ENCODE results near the gene CACNA1C.

CACNA1C gene

GRCh38 chr12:2298556-2299200, 245.9 kb downstream of the CACNA1C start:
- DNase-seq (ENCODE audit: low spot score) = no peak

- DNase-seq (ENCODE audit: low spot score) = no peak
Observed at GRCh38 chr12:2299206-2299605, 246.4 kb downstream of the CACNA1C start.

GRCh38 chr12:2300168-2300567, 247.4 kb downstream of the CACNA1C start:
- no peak for DNase-seq (ENCODE audit: low spot score)

- no peak for DNase-seq (ENCODE audit: low spot score)
Observed at GRCh38 chr12:2300886-2301285, 248.1 kb downstream of the CACNA1C start.

GRCh38 chr12:2301531-2302461, 249.0 kb downstream of the CACNA1C start:
- no peak for DNase-seq (ENCODE audit: low spot score)

- DNase-seq (ENCODE audit: low spot score) = no peak
Observed at GRCh38 chr12:2302711-2303580, 250.2 kb downstream of the CACNA1C start.

- DNase-seq (ENCODE audit: low spot score) = no peak
Observed at GRCh38 chr12:2304223-2304622, 251.4 kb downstream of the CACNA1C start.

GRCh38 chr12:2306012-2306411, 253.2 kb downstream of the CACNA1C start:
- no peak for DNase-seq (ENCODE audit: low spot score)

GRCh38 chr12:2306735-2307134, 253.9 kb downstream of the CACNA1C start:
- no peak for DNase-seq (ENCODE audit: low spot score)

GRCh38 chr12:2307550-2307949, 254.8 kb downstream of the CACNA1C start:
- no peak for DNase-seq (ENCODE audit: low spot score)

- DNase-seq (ENCODE audit: low spot score) = no peak
Observed at GRCh38 chr12:2309647-2310046, 256.9 kb downstream of the CACNA1C start.

- no peak for DNase-seq (ENCODE audit: low spot score)
Observed at GRCh38 chr12:2311020-2311778, 258.4 kb downstream of the CACNA1C start.

GRCh38 chr12:2312175-2312574, 259.4 kb downstream of the CACNA1C start:
- DNase-seq (ENCODE audit: low spot score) = no peak

GRCh38 chr12:2312770-2313169, 260.0 kb downstream of the CACNA1C start:
- no peak for DNase-seq (ENCODE audit: low spot score)

- no peak for DNase-seq (ENCODE audit: low spot score)
Observed at GRCh38 chr12:2314492-2314891, 261.7 kb downstream of the CACNA1C start.

GRCh38 chr12:2317772-2318171, 265.0 kb downstream of the CACNA1C start:
- DNase-seq (ENCODE audit: low spot score) = no peak

GRCh38 chr12:2318286-2318685, 265.5 kb downstream of the CACNA1C start:
- DNase-seq (ENCODE audit: low spot score) = no peak

- DNase-seq (ENCODE audit: low spot score) = no peak
Observed at GRCh38 chr12:2319136-2319535, 266.3 kb downstream of the CACNA1C start.

- DNase-seq (ENCODE audit: low spot score) = no peak
Observed at GRCh38 chr12:2319737-2320506, 267.1 kb downstream of the CACNA1C start.

GRCh38 chr12:2320841-2321240, 268.1 kb downstream of the CACNA1C start:
- DNase-seq (ENCODE audit: low spot score) = no peak

Measured in putamen (tissue), 1 donor.